Activated T-cell treated with anti-CD3 and anti-CD28 coated beads, Interleukin-2, amount 50 U/mL, for 72 hours (primary cell): ENCODE results near the gene LRRC8C. TPM values are rescaled to one million over a fixed set of nuclear protein-coding genes. Genes with fewer than 3 reads are reported as not detected.
A peak's percentile ranks its signal among the peaks of the same experiment; 100 is the strongest.
"Not testable (repeated sequence)": the region's sequence is repeated elsewhere in the genome, so short reads cannot be mapped to it uniquely, and the experiment has no call there.

ENCODE experiments used
- ATAC-seq, 2 donors: fragments of 150-1000 bp; cut with Tn5 transposase; replicated peaks in 1 of 2; 2 replicates each; pipeline ENCODE4 v1.10.0; 2021; ENCODE audit warnings: moderate library complexity in 2 of 2, mild to moderate bottlenecking in 1 of 2
- DNase-seq, 2 donors: peaks; one replicate each; pipeline ENCODE4 v3.0.0; 2021 to 2022; ENCODE audit warnings: mixed read lengths in 1 of 2
- H3K27ac Mint-ChIP-seq: one replicate; pipeline ENCODE4 v1.8.0; 2022; ENCODE audit warnings: mild to moderate bottlenecking, moderate library complexity, mixed read lengths
- H3K27me3 Mint-ChIP-seq: one replicate; pipeline ENCODE4 v1.8.0; 2022; ENCODE audit warnings: low read depth, mixed read lengths
- H3K36me3 Mint-ChIP-seq, 2 donors: one replicate each; pipeline ENCODE4 v1.8.0; 2022; ENCODE audit warnings: mixed read lengths in 2 of 2, mild to moderate bottlenecking in 1 of 2; ENCODE audit not compliant: insufficient read depth in 2 of 2
- H3K4me1 Mint-ChIP-seq: one replicate; pipeline ENCODE4 v1.8.0; 2022; ENCODE audit warnings: low read depth, mixed read lengths
- H3K4me3 Mint-ChIP-seq, 2 donors: one replicate each; pipeline ENCODE4 v1.8.0; 2022; ENCODE audit warnings: mild to moderate bottlenecking in 2 of 2, mixed read lengths in 2 of 2, moderate library complexity in 2 of 2
- H3K9me3 Mint-ChIP-seq, 2 donors: one replicate each; pipeline ENCODE4 v1.8.0; 2022; ENCODE audit warnings: mixed read lengths in 2 of 2
- total RNA-seq, 2 donors: library from RNA; stranded (reverse); gene quantifications; one replicate each; pipeline ENCODE4 v1.2.3, GENCODE V29; 2022

Gene LRRC8C
- total RNA-seq, 2 donors from 2014 or later = 33.1 to 36.7 TPM

DNA sequence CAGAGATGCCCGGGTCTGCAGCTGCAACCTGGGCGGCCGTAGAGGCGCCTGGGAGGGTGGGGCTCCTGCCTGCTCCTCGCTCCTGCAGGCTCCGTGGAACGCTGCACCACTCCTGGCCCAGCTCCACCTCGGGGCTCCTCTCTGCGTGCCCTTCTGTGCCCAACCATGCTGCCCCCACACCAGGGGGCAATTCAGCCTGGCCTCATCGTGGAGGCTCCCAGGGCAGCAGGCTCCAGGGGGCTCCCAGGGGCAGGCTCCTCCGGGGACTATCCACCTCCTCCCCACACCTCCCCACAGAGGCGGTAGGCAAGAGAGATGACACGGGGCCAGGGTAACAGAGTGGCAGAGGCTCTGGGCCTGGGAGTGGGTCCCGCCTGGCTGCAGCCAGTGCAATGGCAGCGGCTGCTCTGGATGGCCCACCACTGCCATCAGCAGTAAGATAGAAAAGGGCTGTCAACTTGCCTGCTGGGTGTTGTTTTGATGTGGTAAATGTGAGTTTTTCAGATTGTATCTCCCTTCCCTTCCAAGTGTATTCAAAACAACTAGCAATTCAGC is 22.4 kb upstream of the LRRC8C start:
- peaks cover 0 to 3% of the 10 kb centered on the region in 2 donors for H3K36me3 Mint-ChIP-seq
- H3K9me3 Mint-ChIP-seq = no peaks in the 10 kb centered on the region
- peak; percentile 29 to 39 for ATAC-seq
- peak overlapping the region; percentile 85 to 87 for H3K4me3 Mint-ChIP-seq
- no peaks in the 10 kb centered on the region for H3K27me3 Mint-ChIP-seq
- peaks cover 96% of the 10 kb centered on the region for H3K4me1 Mint-ChIP-seq
- DNase-seq = peak; percentile 65 to 69
- H3K27ac Mint-ChIP-seq = peak overlapping the region; percentile 87

GRCh38 chr1:89611721-89612120 is 21.2 kb upstream of the LRRC8C start:
- H3K4me3 Mint-ChIP-seq = peak overlapping the region; percentile 85 to 87
- H3K4me1 Mint-ChIP-seq = peaks cover 93% of the 10 kb centered on the region
- ATAC-seq = peak; percentile 52 to 54
- no peaks in the 10 kb centered on the region for H3K27me3 Mint-ChIP-seq
- peak overlapping the region; percentile 87 for H3K27ac Mint-ChIP-seq
- no peaks in the 10 kb centered on the region for H3K9me3 Mint-ChIP-seq
- no peak for DNase-seq
- H3K36me3 Mint-ChIP-seq = peaks cover under 1 to 11% of the 10 kb centered on the region in 2 donors

DNA sequence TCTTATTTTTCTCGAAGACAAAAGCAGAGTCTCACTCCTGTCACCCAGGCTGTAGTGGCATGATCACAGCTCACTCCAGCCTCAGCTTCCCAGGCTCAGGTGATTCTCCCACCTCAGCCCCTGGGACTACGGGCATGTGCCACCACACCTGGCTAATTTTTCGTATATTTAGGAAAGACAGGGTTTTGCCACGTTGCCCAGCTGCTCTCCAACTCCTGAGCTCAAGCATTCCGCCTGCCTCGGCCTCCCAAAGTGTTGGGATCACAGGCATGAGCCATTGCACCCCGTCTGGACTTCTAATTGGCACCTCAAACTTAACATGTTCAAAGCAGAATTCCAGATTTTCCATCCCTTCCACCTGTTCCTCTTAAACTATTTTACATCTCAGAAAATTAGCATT is 19.0 kb upstream of the LRRC8C start:
- Mint-ChIP-seq H3K9me3 (peaks cover 7 to 9% of the 10 kb centered on the region in 2 donors), H3K27ac (peak overlapping the region; percentile 55), H3K4me1 (peaks cover 82% of the 10 kb centered on the region), H3K36me3 (peaks cover 19 to 28% of the 10 kb centered on the region in 2 donors), H3K4me3 (peak overlapping the region in 1 of 2 donors; percentile 28), H3K27me3 (no peaks in the 10 kb centered on the region)
- DNase-seq = no peak
- no peak for ATAC-seq

DNA sequence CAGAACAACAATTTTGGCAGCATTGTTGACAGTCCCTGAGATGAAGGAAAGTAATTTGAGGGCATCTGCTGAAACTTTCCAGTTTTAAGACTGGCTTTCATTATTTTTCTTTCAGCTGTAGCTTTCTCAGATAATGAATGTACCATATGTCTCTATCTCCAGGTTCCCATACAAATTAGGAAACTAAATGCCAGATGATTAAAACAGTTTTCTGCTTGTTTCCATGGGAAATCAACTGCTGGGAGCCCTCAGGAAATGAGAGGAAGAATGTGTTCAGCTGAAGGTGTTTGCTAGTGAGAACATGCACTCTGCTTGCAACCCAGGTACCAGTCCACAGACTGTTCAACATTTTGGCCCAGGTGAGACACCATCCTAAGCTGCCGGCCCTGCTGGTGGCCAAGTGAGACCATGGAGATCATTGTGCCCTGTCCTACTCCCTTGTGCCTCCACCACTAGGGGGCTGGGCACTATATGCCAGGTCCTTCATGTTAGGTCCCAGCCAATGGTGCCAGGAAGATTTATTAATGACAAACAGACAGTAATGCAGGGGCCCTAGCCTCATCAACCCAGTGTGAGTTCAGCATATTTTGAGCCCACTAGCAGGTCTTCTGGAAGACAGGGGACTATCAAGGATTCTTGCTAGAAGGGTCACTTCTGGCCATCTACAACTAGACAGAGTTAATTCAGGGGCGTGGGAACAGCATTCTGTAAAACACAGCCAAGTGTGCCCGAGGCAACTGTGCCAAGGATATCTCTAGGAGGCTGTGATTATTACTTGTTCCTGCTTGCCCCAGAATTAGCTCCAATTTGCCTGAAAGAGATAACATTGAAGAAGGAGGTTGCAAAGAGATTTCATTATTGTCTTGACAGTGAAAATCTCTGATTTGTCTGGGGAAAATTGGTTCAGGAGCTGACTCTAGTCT is 17.0 kb upstream of the LRRC8C start:
- Mint-ChIP-seq H3K4me1 (peaks cover 78% of the 10 kb centered on the region), H3K4me3 (no peak overlapping the region), H3K36me3 (peaks cover 21 to 34% of the 10 kb centered on the region in 2 donors), H3K27ac (no peak overlapping the region), H3K9me3 (peaks cover 7 to 9% of the 10 kb centered on the region in 2 donors), H3K27me3 (no peaks in the 10 kb centered on the region)
- DNase-seq (no peak), ATAC-seq (no peak)

- Mint-ChIP-seq H3K4me3 (no peak overlapping the region), H3K27me3 (no peaks in the 10 kb centered on the region), H3K9me3 (peaks cover 7 to 9% of the 10 kb centered on the region in 2 donors), H3K4me1 (peaks cover 76% of the 10 kb centered on the region), H3K36me3 (peaks cover 21 to 37% of the 10 kb centered on the region in 2 donors), H3K27ac (peak overlapping the region; percentile 61)
- DNase-seq (no peak), ATAC-seq (peak in 1 of 2 donors; percentile 29)
These were observed 15.9 kb upstream of the LRRC8C start for GRCh38 chr1:89616844-89617627.

- ATAC-seq = peak; percentile 25 to 40
- peaks cover 21 to 38% of the 10 kb centered on the region in 2 donors for H3K36me3 Mint-ChIP-seq
- peaks cover 60% of the 10 kb centered on the region for H3K4me1 Mint-ChIP-seq
These were observed 12.3 kb upstream of the LRRC8C start for GRCh38 chr1:89620664-89621063.

GRCh38 chr1:89622895-89623294 is 10.0 kb upstream of the LRRC8C start:
- DNase-seq = no peak
- H3K9me3 Mint-ChIP-seq = peaks cover 4 to 5% of the 10 kb centered on the region in 2 donors
- peaks cover 9 to 20% of the 10 kb centered on the region in 2 donors for H3K36me3 Mint-ChIP-seq
- H3K27me3 Mint-ChIP-seq = no peaks in the 10 kb centered on the region
- H3K4me3 Mint-ChIP-seq = no peak overlapping the region
- H3K27ac Mint-ChIP-seq = no peak overlapping the region
- ATAC-seq = peak in 1 of 2 donors; percentile 27
- peaks cover 61% of the 10 kb centered on the region for H3K4me1 Mint-ChIP-seq

More at GRCh38 chr1:89620664-89621063, 12.3 kb upstream of the LRRC8C start:
- no peak for DNase-seq
- peaks cover 7 to 9% of the 10 kb centered on the region in 2 donors for H3K9me3 Mint-ChIP-seq
- peak overlapping the region; percentile 85 for H3K27ac Mint-ChIP-seq
- no peaks in the 10 kb centered on the region for H3K27me3 Mint-ChIP-seq
- peak overlapping the region; percentile 31 to 86 for H3K4me3 Mint-ChIP-seq

- ATAC-seq (no peak), DNase-seq (no peak)
- Mint-ChIP-seq H3K9me3 (no peaks in the 10 kb centered on the region), H3K27ac (no peak overlapping the region), H3K4me1 (peaks cover 70% of the 10 kb centered on the region), H3K36me3 (peaks cover 0 to 13% of the 10 kb centered on the region in 2 donors), H3K27me3 (no peaks in the 10 kb centered on the region), H3K4me3 (no peak overlapping the region)
These were observed 8.6 kb upstream of the LRRC8C start for GRCh38 chr1:89624314-89624713.

- no peak overlapping the region for H3K27ac Mint-ChIP-seq
- H3K4me1 Mint-ChIP-seq = peaks cover 74% of the 10 kb centered on the region
- H3K27me3 Mint-ChIP-seq = no peaks in the 10 kb centered on the region
- H3K4me3 Mint-ChIP-seq = no peak overlapping the region
- peaks cover 0 to 13% of the 10 kb centered on the region in 2 donors for H3K36me3 Mint-ChIP-seq
- DNase-seq = no peak
- H3K9me3 Mint-ChIP-seq = no peaks in the 10 kb centered on the region
- ATAC-seq = no peak
These were observed 8.1 kb upstream of the LRRC8C start for GRCh38 chr1:89624715-89625323.

- peaks cover 1 to 7% of the 10 kb centered on the region in 2 donors for H3K36me3 Mint-ChIP-seq
- H3K4me1 Mint-ChIP-seq = peaks cover 75% of the 10 kb centered on the region
- ATAC-seq (no peak), DNase-seq (no peak)
- H3K4me3 Mint-ChIP-seq = peak overlapping the region; percentile 48 to 61
- no peaks in the 10 kb centered on the region for H3K9me3 Mint-ChIP-seq
- no peaks in the 10 kb centered on the region for H3K27me3 Mint-ChIP-seq
- peak overlapping the region; percentile 14 for H3K27ac Mint-ChIP-seq
These were observed 5.3 kb upstream of the LRRC8C start for GRCh38 chr1:89627596-89627962.

GRCh38 chr1:89629146-89629545 is 3.8 kb upstream of the LRRC8C start:
- H3K27ac Mint-ChIP-seq = peak overlapping the region; percentile 61
- no peak for DNase-seq
- H3K36me3 Mint-ChIP-seq = peaks cover 3 to 11% of the 10 kb centered on the region in 2 donors
- ATAC-seq = no peak
- H3K4me1 Mint-ChIP-seq = peaks cover 68% of the 10 kb centered on the region
- peak overlapping the region; percentile 61 to 80 for H3K4me3 Mint-ChIP-seq
- no peaks in the 10 kb centered on the region for H3K9me3 Mint-ChIP-seq
- no peaks in the 10 kb centered on the region for H3K27me3 Mint-ChIP-seq

GRCh38 chr1:89629600-89629999 is 3.3 kb upstream of the LRRC8C start:
- not testable (repeated sequence) for DNase-seq, ATAC-seq, H3K27me3 Mint-ChIP-seq, H3K9me3 Mint-ChIP-seq
- Mint-ChIP-seq H3K36me3 (peaks cover 6 to 13% of the 10 kb centered on the region in 2 donors), H3K4me1 (peaks cover 72% of the 10 kb centered on the region), H3K27ac (peak overlapping the region; percentile 61), H3K4me3 (peak overlapping the region; percentile 61 to 80)
